Neural progenitor cell (in vitro differentiated cells): ENCODE results near the gene CCL18.
"Not testable (repeated sequence)": the region's sequence is repeated elsewhere in the genome, so short reads cannot be mapped to it uniquely, and the experiment has no call there.

Experiments
- CTCF ChIP-seq: fragments of 200-600 bp; sonication (generic); IDR thresholded peaks from 2 replicates; pipeline ENCODE4 v1.5.1; 2017; ENCODE audit warnings: antibody characterized with exemption, mild to moderate bottlenecking
- EZH2 ChIP-seq: fragments of 200-600 bp; sonication (generic); IDR thresholded peaks from 2 replicates; pipeline ENCODE4 v1.6.1; 2017; ENCODE audit warnings: antibody characterized with exemption, mild to moderate bottlenecking, moderate library complexity
- EZH2phosphoT487 ChIP-seq: fragments of 200-600 bp; sonication (generic); IDR thresholded peaks from 2 replicates; pipeline ENCODE4 v1.6.1; 2017; ENCODE audit warnings: antibody characterized with exemption

GRCh38 chr17:36113131-36113530 is 49.1 kb downstream of the CCL18 start:
- not testable (repeated sequence) for TF ChIP-seq CTCF, EZH2, EZH2phosphoT487
